ENCODE measurements around the gene RFPL1. TPM values are rescaled to one million over a fixed set of nuclear protein-coding genes. Genes with fewer than 3 reads are reported as not detected.

The RFPL1 gene
- total RNA-seq, 2 donors from 2014 or later: not detected

DNA sequence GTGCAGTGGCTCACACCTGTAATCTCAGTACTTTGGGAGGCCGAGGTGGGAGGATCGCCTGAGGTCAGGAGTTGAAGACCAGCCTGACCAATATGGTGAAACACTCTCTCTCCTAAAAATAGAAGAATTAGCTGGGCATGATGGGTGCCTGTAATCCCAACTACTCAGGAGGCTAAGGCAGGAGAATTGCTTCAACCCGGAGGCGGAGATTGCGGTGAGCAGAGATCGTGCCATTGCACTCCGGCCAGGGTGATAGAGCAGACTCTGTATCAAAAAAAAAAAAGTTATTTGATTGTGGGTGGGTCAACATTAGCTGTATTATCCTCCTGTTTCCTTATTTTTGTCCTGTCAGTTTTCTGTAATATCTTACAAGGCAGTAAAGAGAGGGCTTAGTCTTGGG lies 11.9 kb upstream of the RFPL1 start:
- Mint-ChIP-seq H3K36me3 (ENCODE audit: low read depth) (no peaks in the 10 kb centered on the region), H3K27me3 (peaks cover 6% of the 10 kb centered on the region), H3K9me3 (no peaks in the 10 kb centered on the region), H3K4me1 (no peaks in the 10 kb centered on the region), H3K4me3 (no peak overlapping the region), H3K27ac (no peak overlapping the region)
- ATAC-seq (replicated peaks): no peak

DNA sequence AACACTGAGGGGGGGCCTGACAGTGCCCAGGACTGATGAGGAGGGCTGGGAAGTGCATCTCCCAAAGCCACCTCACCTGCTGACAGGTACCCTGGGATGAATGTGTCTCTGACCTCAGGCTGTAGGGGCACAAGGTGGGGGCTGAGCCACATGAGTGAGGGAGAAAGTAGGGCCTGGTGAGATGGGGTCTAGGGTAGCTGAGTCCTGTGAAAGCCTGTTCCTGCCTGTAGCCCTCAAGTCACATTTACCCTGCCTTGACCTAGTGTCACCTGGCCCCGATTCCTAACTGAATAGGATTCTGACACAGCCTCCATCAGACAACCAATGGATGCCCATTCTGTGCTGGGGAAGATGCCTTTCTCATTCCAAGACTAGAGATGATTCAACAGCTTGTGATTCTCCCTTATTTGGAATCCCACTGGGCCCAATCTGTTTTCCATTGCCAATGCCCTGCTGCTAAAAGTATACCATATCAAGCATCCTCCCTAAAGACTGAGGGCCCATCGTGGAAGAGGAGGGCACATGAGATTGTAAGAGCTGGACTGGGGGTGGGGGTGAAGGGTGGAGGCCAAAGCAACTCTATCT lies 11.1 kb upstream of the RFPL1 start:
- H3K27me3 Mint-ChIP-seq: peaks cover 10% of the 10 kb centered on the region
- no peak for ATAC-seq (replicated peaks)
- H3K9me3 Mint-ChIP-seq: no peaks in the 10 kb centered on the region
- no peaks in the 10 kb centered on the region for H3K36me3 Mint-ChIP-seq (ENCODE audit: low read depth)
- H3K4me3 Mint-ChIP-seq: no peak overlapping the region
- no peak overlapping the region for H3K27ac Mint-ChIP-seq
- no peaks in the 10 kb centered on the region for H3K4me1 Mint-ChIP-seq

DNA sequence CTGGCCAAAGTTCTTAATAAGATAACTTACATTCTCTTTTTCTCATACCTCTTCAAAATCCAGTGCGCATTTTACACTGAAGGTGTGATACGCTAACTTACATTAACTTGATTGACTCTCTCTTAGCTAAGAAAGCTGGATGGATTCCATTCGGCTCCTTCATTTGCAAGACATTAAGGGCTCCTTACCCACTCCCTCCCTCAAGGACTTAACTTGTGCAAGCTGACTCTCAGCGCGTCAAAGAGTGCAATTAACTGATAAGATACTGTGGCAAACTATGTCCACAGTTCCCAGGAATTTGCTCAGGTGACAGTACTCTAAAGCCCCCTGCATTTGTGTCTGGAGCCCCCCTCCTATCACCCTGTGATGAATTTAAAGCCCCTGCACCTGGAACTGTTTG lies 6.4 kb upstream of the RFPL1 start:
- ATAC-seq (replicated peaks): no peak
- Mint-ChIP-seq H3K9me3 (no peaks in the 10 kb centered on the region), H3K4me3 (no peak overlapping the region), H3K4me1 (no peaks in the 10 kb centered on the region), H3K27ac (no peak overlapping the region), H3K36me3 (ENCODE audit: low read depth) (no peaks in the 10 kb centered on the region), H3K27me3 (peaks cover 24% of the 10 kb centered on the region)

DNA sequence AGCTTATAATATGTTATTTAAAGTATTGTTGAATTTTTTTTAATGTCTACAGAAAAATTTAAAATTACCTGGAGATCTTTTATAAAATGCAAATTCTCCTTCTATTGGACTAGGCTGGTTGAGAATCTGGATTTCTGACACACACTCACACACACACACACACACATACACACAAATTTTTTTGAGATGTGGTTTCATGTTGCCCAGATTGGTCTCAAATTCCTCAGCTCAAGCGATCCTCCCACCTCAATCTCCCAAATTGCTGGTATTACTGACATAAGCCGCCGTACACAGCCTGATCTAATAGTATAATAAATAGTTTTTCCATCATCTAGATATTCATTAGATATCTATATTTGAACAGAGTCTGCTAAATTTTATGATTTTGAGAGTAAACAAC lies 4.5 kb upstream of the RFPL1 start:
- peaks cover 24% of the 10 kb centered on the region for H3K27me3 Mint-ChIP-seq
- H3K27ac Mint-ChIP-seq: no peak overlapping the region
- ATAC-seq (replicated peaks): no peak
- no peaks in the 10 kb centered on the region for H3K36me3 Mint-ChIP-seq (ENCODE audit: low read depth)
- H3K9me3 Mint-ChIP-seq: no peaks in the 10 kb centered on the region
- no peaks in the 10 kb centered on the region for H3K4me1 Mint-ChIP-seq
- no peak overlapping the region for H3K4me3 Mint-ChIP-seq

DNA sequence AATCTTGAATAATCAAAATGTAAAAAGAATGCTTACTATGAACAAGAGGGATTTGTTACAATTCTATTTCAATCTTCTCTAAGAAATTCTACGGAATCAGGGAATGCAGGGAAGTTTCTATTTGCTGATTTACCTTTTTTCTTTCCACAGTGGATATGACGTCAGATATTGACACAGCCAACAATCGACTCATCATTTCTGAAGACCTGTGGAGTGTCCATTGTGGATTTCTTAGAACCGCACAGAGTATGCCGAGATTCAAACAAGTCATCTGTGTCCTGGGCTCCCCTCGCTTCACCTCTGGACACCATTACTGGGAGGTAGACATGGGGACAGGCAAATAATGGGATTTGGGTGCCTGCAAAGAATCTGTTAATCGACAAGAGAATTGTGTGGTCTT lies 4.1 kb upstream of the RFPL1 start:
- ATAC-seq (replicated peaks): no peak
- Mint-ChIP-seq H3K4me3 (no peak overlapping the region), H3K9me3 (no peaks in the 10 kb centered on the region), H3K27ac (no peak overlapping the region), H3K4me1 (no peaks in the 10 kb centered on the region), H3K27me3 (peaks cover 24% of the 10 kb centered on the region), H3K36me3 (ENCODE audit: low read depth) (no peaks in the 10 kb centered on the region)

DNA sequence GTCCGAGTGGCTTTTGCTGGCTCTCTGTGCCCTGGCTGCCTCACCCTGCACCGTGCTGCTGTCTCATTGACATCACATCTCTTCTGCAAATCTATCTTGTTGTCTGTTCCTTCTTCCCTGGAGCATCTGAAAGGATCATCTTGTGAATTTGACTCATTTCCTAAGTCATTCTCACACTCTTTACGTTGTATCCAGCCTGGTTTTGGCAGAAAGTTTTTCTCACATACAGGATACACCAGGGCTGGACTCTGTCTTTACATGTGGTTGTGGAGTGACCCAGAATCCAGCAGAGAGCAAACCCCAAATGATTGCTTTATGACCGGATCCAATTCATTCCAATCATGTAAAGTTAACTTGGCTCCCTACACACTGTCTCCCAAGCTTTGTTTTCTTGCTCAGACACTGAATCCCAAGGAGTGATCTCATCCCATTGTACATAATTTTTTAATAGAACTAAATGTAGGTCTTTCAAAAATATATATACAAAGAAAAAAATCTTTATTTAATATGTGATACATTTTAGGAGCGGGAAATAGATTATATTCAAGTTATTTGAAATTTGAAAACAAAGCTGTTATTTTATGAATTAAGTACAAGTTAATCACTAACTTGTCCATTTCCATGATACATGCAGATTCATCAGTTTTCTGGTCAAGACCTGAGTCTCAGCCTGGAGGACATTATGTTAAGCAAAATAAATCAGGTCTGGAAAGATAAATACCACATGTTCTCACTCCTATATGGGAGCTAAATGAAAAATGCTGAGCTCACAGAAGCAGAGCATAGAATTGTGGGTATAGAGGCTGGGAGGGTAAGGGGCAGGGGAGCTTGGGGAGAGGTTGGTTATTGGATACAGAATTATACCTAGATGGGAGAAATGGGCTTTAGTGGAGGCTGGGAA lies 2.9 kb upstream of the RFPL1 start:
- Mint-ChIP-seq H3K36me3 (ENCODE audit: low read depth) (no peaks in the 10 kb centered on the region), H3K9me3 (no peaks in the 10 kb centered on the region), H3K27ac (no peak overlapping the region)

DNA sequence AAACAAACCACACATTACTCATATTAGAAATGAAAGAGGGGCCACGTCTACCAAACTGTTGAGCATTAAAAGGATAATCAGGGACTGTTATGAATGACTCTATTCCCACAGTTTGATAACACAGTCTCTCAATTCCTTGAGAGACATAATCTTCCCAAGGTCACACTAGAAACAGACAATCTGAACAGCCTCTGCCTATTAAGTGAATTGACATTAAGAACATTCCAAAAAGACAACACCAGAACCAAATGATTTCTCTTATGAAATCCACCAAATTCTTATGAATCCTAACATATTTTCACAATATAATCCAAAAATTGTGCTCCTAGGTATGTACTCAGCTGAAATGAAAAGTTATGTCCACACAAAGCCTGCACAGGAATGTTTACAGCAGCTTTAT lies 4.6 kb downstream of the RFPL1 start:
- Mint-ChIP-seq H3K9me3 (no peaks in the 10 kb centered on the region), H3K36me3 (ENCODE audit: low read depth) (no peaks in the 10 kb centered on the region), H3K4me3 (no peak overlapping the region), H3K27ac (no peak overlapping the region), H3K4me1 (no peaks in the 10 kb centered on the region), H3K27me3 (peaks cover 6% of the 10 kb centered on the region)
- no peak for ATAC-seq (replicated peaks)

More for the DNA sequence above, 2.9 kb upstream of the RFPL1 start:
- Mint-ChIP-seq H3K27me3 (peaks cover 24% of the 10 kb centered on the region), H3K4me3 (no peak overlapping the region), H3K4me1 (no peaks in the 10 kb centered on the region)
- no peak for ATAC-seq (replicated peaks)

DNA sequence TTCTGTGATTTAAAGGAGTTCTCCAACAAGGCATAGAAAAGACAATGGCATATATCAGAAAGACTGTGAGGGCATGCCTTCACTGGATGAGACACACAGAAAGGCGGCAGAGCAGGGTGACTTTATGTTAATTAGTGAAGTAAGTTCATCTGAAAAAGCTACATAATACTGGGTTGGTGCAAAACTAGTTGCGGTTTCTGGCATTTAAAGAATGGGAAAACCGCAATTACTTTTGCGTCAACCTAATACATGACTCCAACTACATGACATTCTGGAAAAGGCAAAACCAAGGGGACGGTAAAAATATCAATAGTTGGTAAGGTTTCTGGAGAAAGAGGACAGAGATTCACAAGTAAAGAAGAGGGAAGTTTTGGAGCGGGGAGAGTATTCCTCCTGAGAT lies 5.1 kb downstream of the RFPL1 start:
- no peak overlapping the region for H3K27ac Mint-ChIP-seq
- no peaks in the 10 kb centered on the region for H3K4me1 Mint-ChIP-seq
- peaks cover 6% of the 10 kb centered on the region for H3K27me3 Mint-ChIP-seq
- no peak for ATAC-seq (replicated peaks)
- H3K9me3 Mint-ChIP-seq: no peaks in the 10 kb centered on the region
- no peaks in the 10 kb centered on the region for H3K36me3 Mint-ChIP-seq (ENCODE audit: low read depth)
- no peak overlapping the region for H3K4me3 Mint-ChIP-seq

DNA sequence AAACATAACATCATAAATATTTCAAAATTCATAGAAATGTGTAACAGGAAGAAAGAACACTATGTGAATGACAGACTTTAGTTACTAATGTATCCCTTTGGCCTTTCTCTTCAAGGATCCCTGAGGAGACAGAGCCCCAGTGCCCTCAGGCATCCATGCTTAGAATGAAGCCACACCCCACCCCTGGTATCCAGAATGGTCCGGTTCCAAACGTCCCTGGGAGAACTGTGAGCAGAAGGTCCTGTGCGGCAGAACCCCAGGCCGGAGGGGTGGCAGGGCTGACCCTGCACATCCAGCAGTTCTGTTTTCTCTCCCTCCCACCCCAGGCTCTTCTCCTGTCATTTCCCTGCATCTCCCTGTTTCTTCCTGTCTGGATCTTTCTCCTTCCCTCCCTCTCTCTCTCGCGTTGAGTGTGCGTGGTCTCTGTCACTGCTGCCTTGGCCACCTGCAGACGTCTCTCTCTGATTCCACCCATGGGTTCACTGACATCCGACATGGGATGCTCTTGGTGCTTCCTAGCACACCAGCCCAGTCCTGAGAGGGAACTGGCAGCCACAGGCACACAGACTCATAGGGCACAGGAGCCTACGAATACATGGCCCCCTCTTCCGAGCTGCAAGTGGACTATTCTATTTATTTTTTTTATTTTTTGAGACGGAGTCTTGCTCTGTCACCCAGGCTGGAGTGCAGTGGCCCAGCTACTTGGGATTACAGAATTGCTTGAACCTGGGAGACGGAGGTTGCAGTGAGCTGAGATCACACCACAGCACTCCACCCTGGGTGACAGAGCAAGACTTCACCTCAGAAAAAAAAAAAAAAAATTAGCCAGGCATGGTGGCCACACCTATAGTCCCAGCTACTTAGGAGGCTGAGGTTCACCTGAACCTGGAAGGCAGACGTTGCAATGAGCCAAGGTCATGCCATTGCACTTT lies 5.7 kb downstream of the RFPL1 start:
- no peaks in the 10 kb centered on the region for H3K36me3 Mint-ChIP-seq (ENCODE audit: low read depth)
- no peak overlapping the region for H3K27ac Mint-ChIP-seq
- ATAC-seq (replicated peaks): no peak
- no peaks in the 10 kb centered on the region for H3K4me1 Mint-ChIP-seq
- no peak overlapping the region for H3K4me3 Mint-ChIP-seq
- peaks cover 6% of the 10 kb centered on the region for H3K27me3 Mint-ChIP-seq
- no peaks in the 10 kb centered on the region for H3K9me3 Mint-ChIP-seq

DNA sequence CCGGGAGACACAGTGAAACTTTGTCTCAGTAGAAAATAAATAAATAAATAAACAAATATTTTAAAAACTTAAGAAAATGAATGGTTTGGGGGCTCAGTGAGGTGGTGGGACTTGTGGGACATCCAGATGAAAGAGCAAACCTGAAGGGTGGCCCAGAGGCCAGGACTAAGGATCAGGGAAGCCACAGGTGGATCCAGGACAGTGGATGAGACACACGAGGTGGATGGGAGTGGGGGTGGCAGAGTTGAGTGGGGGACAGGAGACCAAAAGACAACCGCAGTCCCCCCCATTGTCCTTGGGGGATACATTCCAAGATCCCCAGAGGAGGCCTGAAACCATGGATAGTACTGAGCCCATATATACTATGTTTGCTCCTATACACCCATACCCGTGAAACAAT lies 7.1 kb downstream of the RFPL1 start:
- Mint-ChIP-seq H3K36me3 (ENCODE audit: low read depth) (no peaks in the 10 kb centered on the region), H3K27me3 (peaks cover 6% of the 10 kb centered on the region), H3K4me3 (no peak overlapping the region), H3K9me3 (no peaks in the 10 kb centered on the region), H3K27ac (no peak overlapping the region), H3K4me1 (no peaks in the 10 kb centered on the region)
- ATAC-seq (replicated peaks): no peak

DNA sequence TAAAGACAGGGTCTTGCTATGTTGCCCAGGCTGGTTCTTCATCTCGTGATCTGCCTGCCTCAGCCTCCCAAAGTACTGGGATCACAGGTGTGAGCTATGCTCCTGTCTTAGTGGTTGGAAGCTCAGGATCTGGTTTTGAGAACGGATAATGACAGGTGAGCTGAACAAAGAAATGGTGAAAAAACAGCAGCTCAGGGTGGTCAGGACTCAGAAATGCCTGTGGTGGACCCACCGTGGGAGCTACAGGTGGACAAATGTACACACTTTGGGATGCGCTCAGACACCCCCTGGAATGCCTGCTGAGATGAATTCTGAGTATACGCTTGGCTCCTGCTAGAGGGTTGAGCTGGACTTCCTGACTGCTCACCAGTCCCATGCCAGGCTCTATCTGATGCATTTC lies 9.5 kb downstream of the RFPL1 start:
- Mint-ChIP-seq H3K27ac (no peak overlapping the region), H3K9me3 (no peaks in the 10 kb centered on the region), H3K4me1 (no peaks in the 10 kb centered on the region), H3K27me3 (peaks cover 6% of the 10 kb centered on the region), H3K4me3 (no peak overlapping the region), H3K36me3 (ENCODE audit: low read depth) (no peaks in the 10 kb centered on the region)
- no peak for ATAC-seq (replicated peaks)

DNA sequence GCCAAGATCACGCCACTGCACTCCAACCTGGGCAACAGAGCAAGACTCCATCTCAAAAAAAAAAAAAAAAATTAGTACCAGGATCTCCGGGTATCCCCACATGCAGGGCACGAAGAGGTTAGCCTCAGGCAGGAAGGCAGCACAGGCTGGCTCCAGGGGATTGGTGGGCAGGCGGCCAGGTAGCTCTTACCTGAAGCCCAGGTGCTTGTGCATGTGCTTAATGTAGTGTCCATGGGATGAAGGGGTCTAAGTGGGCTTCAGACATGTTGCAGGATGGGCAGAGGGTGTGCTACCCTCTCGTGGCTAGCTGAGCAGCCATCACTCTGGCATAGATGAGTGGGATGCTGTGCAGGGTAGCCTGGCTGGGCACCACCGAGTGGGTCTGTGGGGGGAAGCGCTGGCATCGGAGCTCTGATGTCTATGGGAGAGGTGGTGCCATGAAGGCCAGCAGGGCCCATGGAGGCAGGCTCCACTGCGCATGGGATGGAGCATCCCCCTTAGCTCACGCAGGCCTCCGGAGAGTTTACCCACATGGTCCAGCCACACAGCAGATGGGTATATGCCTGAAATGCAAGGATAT lies 11.0 kb downstream of the RFPL1 start:
- Mint-ChIP-seq H3K36me3 (ENCODE audit: low read depth) (no peaks in the 10 kb centered on the region), H3K9me3 (no peaks in the 10 kb centered on the region), H3K4me1 (no peaks in the 10 kb centered on the region), H3K27ac (no peak overlapping the region), H3K4me3 (no peak overlapping the region), H3K27me3 (no peaks in the 10 kb centered on the region)
- ATAC-seq (replicated peaks): no peak

DNA sequence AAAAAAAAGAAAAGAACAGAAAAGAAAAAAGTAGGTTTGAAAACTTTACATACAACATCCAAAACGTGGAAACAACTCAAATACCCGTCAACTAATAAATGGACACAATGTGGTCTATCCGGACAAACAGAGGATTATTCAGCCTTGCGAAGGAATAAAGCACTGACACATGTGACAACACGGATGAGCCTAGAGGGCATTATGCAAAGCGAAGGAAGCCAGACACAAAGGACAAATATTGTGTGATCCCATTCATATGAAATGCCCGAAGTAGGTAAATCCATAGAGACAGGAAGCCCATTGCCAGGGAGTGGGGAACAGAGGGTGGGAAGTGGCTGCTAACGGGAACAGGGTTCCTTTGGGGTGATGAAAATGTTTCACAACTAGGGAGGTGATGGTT lies 11.8 kb downstream of the RFPL1 start:
- Mint-ChIP-seq H3K9me3 (no peaks in the 10 kb centered on the region), H3K27ac (no peak overlapping the region), H3K4me1 (no peaks in the 10 kb centered on the region), H3K27me3 (no peaks in the 10 kb centered on the region), H3K36me3 (ENCODE audit: low read depth) (no peaks in the 10 kb centered on the region), H3K4me3 (no peak overlapping the region)
- no peak for ATAC-seq (replicated peaks)

DNA sequence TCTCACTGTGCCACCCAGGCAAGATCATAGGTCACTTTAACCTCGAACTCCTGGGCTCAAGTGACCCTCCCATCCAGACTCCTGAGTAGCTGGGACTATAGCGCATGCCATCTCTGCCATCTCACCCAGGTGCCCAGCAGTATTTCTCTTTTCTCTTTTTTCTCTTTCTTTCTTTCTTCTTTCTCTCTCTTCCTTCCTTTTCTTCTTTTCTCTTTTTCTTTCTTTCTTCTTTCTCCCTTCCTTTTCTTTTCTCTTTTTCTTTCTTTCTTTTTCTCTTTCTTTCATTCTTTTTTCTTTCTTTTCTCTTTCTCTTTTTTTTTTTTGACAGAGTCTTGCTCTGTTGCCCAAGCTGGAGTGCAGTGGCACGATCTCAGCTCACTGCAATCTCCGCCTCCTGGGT lies 13.5 kb downstream of the RFPL1 start:
- Mint-ChIP-seq H3K4me3 (no peak overlapping the region), H3K36me3 (ENCODE audit: low read depth) (no peaks in the 10 kb centered on the region), H3K9me3 (no peaks in the 10 kb centered on the region), H3K27me3 (no peaks in the 10 kb centered on the region), H3K27ac (no peak overlapping the region), H3K4me1 (no peaks in the 10 kb centered on the region)
- no peak for ATAC-seq (replicated peaks)

Measured in activated T-helper 17 cell treated with anti-CD3 and anti-CD28 coated beads, Interleukin-2, amount 50 U/mL, for 72 hours (primary cell).